OCI-LY3 (cell line): ENCODE data around the gene HSBP1L1.

Experiments used
- CTCF ChIP-seq: fragments of 200-600, 300-600 bp; sonication (generic); IDR thresholded peaks from 2 replicates; pipeline ENCODE4 v1.5.1; 2014; ENCODE audit warnings: antibody characterized with exemption, low read length, low read depth
- EZH2phosphoT487 ChIP-seq: fragments of 200-600 bp; shearing (Covaris generic); IDR thresholded peaks from 2 replicates; pipeline ENCODE4 v1.6.1; 2018; ENCODE audit warnings: antibody characterized with exemption, mixed run types, low read depth

GRCh38 chr18:80009661-80010550 lies 45.5 kb downstream of the HSBP1L1 start:
- TF ChIP-seq CTCF = no peak
- no peak for TF ChIP-seq EZH2phosphoT487
